OCI-LY1 (cell line): ENCODE data around the gene PPP1R15B.

Experiments used
- EZH2 ChIP-seq: fragments of 200-600 bp; sonication (generic), shearing (Covaris generic); IDR thresholded peaks from 2 replicates; pipeline ENCODE4 v1.8.0; 2017; ENCODE audit warnings: borderline replicate concordance, mixed run types, mild to moderate bottlenecking, antibody characterized with exemption, low read length, moderate library complexity, mixed read lengths
- TF ChIP-seq, protein P1 (sequence below): fragments of 200-600 bp; sonication (generic), shearing (Covaris generic); IDR thresholded peaks from 2 replicates; pipeline ENCODE4 v1.5.1; 2017; ENCODE audit warnings: mild to moderate bottlenecking, antibody characterized with exemption, low read length, moderate library complexity, mixed read lengths

GRCh38 chr1:204404629-204405028 lies 7.0 kb downstream of the PPP1R15B start:
- TF ChIP-seq, protein P1, sequence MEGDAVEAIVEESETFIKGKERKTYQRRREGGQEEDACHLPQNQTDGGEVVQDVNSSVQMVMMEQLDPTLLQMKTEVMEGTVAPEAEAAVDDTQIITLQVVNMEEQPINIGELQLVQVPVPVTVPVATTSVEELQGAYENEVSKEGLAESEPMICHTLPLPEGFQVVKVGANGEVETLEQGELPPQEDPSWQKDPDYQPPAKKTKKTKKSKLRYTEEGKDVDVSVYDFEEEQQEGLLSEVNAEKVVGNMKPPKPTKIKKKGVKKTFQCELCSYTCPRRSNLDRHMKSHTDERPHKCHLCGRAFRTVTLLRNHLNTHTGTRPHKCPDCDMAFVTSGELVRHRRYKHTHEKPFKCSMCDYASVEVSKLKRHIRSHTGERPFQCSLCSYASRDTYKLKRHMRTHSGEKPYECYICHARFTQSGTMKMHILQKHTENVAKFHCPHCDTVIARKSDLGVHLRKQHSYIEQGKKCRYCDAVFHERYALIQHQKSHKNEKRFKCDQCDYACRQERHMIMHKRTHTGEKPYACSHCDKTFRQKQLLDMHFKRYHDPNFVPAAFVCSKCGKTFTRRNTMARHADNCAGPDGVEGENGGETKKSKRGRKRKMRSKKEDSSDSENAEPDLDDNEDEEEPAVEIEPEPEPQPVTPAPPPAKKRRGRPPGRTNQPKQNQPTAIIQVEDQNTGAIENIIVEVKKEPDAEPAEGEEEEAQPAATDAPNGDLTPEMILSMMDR = no peak
- no peak for TF ChIP-seq EZH2
